ENCODE measurements around the gene HSPD1. TPM values are rescaled to one million over a fixed set of nuclear protein-coding genes. Genes with fewer than 3 reads are reported as not detected.
A peak's percentile ranks its signal among the peaks of the same experiment; 100 is the strongest.

The HSPD1 gene
- total and polyA plus RNA-seq, 12 donors: 220 to 7,464 (median 577) TPM

DNA sequence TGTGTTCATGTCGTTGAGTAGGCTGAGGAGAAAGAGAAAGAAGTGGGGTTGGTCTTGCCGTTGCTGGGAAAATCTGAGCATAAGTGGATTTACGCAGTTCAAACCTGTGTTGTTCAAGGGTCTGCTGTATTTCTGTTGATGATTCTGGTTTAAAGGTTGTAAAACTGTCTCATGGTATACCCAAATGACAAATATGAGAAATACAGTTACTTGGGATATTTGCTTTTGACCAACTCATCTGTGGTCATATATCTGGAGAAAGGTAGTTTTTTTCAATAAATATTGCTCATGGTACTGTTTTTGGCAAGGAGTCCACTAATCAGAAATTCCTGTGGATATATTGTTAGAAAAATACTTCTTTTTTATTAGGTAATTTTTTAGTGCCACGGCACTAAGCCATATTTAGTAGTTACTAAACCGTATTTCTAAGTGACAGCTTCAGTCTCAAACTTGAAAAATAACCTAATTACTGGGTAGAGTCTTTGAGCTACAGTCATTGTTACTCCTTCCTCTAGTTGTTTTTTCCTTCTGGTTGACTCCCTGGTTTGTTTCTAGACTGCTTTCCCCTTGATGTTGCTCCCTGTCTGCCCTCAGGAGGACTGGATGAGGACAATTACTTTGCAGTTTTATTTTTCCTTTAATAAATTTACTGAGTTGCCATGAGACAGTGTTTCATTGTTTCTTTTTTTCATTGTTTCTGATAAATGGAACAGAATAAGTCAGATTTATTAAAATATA lies 47.7 kb upstream of the HSPD1 start:
- no peak for DNase-seq
- intact Hi-C loops (cut with DNase I): no loop called here
- Histone ChIP-seq H3K36me3 (replicated peaks in 1 of 2) (peaks cover 0 to 48% of the 10 kb centered on the region in 2 donors), H3K27me3 (no peaks in the 10 kb centered on the region), H3K27ac (peak overlapping the region in 1 of 5 donors; percentile 13), H3K4me3 (no peak overlapping the region), H3K9me3 (replicated peaks in 1 of 3) (no peaks in the 10 kb centered on the region), H3K4me1 (replicated peaks in 1 of 2) (no peaks in the 10 kb centered on the region)
- WGBS, 4 donors: 72 to 82% (median 78%) methylated on average over 5 of the region's 5 CpGs
- no peak for TF ChIP-seq POLR2A (IDR thresholded peaks at IDR 0.05)
- TF ChIP-seq, protein P1, sequence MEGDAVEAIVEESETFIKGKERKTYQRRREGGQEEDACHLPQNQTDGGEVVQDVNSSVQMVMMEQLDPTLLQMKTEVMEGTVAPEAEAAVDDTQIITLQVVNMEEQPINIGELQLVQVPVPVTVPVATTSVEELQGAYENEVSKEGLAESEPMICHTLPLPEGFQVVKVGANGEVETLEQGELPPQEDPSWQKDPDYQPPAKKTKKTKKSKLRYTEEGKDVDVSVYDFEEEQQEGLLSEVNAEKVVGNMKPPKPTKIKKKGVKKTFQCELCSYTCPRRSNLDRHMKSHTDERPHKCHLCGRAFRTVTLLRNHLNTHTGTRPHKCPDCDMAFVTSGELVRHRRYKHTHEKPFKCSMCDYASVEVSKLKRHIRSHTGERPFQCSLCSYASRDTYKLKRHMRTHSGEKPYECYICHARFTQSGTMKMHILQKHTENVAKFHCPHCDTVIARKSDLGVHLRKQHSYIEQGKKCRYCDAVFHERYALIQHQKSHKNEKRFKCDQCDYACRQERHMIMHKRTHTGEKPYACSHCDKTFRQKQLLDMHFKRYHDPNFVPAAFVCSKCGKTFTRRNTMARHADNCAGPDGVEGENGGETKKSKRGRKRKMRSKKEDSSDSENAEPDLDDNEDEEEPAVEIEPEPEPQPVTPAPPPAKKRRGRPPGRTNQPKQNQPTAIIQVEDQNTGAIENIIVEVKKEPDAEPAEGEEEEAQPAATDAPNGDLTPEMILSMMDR (IDR thresholded peaks at IDR 0.05): no peak

DNA sequence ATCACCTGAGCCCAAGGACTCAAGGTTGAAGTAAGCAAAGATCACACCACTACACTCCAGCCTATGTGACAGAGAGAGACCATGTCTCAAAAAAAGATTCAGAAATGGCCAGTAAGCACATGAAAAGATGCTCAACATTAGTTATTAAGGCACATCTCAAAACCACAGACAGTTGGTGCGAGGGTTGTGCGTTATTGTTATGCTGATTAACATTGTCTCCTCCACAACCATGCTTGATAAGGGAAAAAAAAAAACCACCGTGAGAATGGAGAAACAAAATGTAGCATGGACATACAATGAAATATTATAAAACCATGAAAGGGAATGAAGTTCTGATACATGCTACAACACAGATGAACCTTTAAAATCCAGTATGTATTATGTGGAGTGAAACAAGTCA lies 43.6 kb upstream of the HSPD1 start:
- H3K27me3 ChIP-seq: no peaks in the 10 kb centered on the region
- WGBS, 4 donors: 89 to 96% (median 91%) methylated on average over 3 of the region's 3 CpGs
- no peak overlapping the region for H3K4me3 ChIP-seq
- H3K9me3 ChIP-seq (replicated peaks in 1 of 3): no peaks in the 10 kb centered on the region
- DNase-seq: no peak
- peaks cover 0 to 29% of the 10 kb centered on the region in 2 donors for H3K36me3 ChIP-seq (replicated peaks in 1 of 2)
- intact Hi-C loops (cut with DNase I): no loop called here
- H3K27ac ChIP-seq: no peak overlapping the region
- TF ChIP-seq, protein P1 (IDR thresholded peaks at IDR 0.05): no peak
- TF ChIP-seq POLR2A (IDR thresholded peaks at IDR 0.05): no peak
- H3K4me1 ChIP-seq (replicated peaks in 1 of 2): peaks cover 13 to 25% of the 10 kb centered on the region in 2 donors

- intact Hi-C loops (cut with DNase I): no loop called here
- 75 to 88% (median 80%) methylated on average over 1 of the region's 1 CpG for WGBS, 4 donors
- Histone ChIP-seq H3K27me3 (no peaks in the 10 kb centered on the region), H3K4me3 (no peak overlapping the region), H3K9me3 (replicated peaks in 1 of 3) (no peaks in the 10 kb centered on the region), H3K36me3 (replicated peaks in 1 of 2) (peaks cover 0 to 42% of the 10 kb centered on the region in 2 donors), H3K27ac (peak overlapping the region in 2 of 5 donors; percentile 2 to 29), H3K4me1 (replicated peaks in 1 of 2) (peaks cover 13 to 33% of the 10 kb centered on the region in 2 donors)
- no peak for DNase-seq
- TF ChIP-seq POLR2A (IDR thresholded peaks at IDR 0.05): no peak
- TF ChIP-seq, protein P1 (IDR thresholded peaks at IDR 0.05): no peak
Observed at GRCh38 chr2:197539734-197540133, 40.1 kb upstream of the HSPD1 start.

DNA sequence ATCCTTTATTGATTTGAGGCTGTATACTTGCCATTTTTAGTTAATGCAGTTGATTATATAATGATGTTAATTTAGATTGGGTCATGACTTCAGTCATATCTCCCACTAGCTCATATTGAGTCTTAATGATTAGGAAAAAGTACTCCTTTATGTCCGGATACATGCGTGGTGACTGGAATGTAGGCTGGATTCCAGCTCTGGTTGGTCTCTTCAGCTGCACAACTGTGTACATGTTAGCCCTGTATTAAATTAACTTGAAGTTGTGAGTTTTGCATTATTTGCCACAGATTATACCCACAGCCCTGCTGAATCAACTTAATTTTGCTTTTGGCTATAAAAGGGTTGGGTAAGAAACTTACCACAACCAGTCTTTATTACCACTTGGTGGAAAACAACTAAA lies 38.8 kb upstream of the HSPD1 start:
- peak overlapping the region in 3 of 5 donors; percentile 7 to 31 (median 24) for H3K27ac ChIP-seq
- no peaks in the 10 kb centered on the region for H3K27me3 ChIP-seq
- 28 to 32% (median 31%) methylated on average over 2 of the region's 2 CpGs for WGBS, 4 donors
- H3K4me1 ChIP-seq (replicated peaks in 1 of 2): peaks cover 13 to 44% of the 10 kb centered on the region in 2 donors
- peaks cover 0 to 33% of the 10 kb centered on the region in 2 donors for H3K36me3 ChIP-seq (replicated peaks in 1 of 2)
- DNase-seq: no peak
- H3K4me3 ChIP-seq: no peak overlapping the region
- H3K9me3 ChIP-seq (replicated peaks in 1 of 3): no peaks in the 10 kb centered on the region
- intact Hi-C loops (cut with DNase I): no loop called here
- TF ChIP-seq POLR2A (IDR thresholded peaks at IDR 0.05): no peak
- TF ChIP-seq, protein P1 (IDR thresholded peaks at IDR 0.05): no peak
